IPS-20b (cell line): ENCODE data around the gene CD1C.
"Not testable (repeated sequence)": the region's sequence is repeated elsewhere in the genome, so short reads cannot be mapped to it uniquely, and the experiment has no call there.

Source experiments
- H3K27ac ChIP-seq: one replicate; pipeline ENCODE4 v1.5.1; 2013; ENCODE audit warnings: low read length
- H3K27me3 ChIP-seq: 2 replicates; pipeline ENCODE4 v1.6.1; 2013; ENCODE audit warnings: mild to moderate bottlenecking, low read length, inconsistent platforms; ENCODE audit not compliant: insufficient read depth
- H3K36me3 ChIP-seq: 2 replicates; pipeline ENCODE4 v1.6.1; 2013; ENCODE audit warnings: low read depth, mild to moderate bottlenecking, inconsistent platforms, low read length, moderate library complexity; ENCODE audit not compliant: insufficient read depth
- H3K4me1 ChIP-seq: 2 replicates; pipeline ENCODE4 v1.6.1; 2013; ENCODE audit warnings: mild to moderate bottlenecking, control low read depth, inconsistent platforms, low read length, moderate library complexity; ENCODE audit not compliant: insufficient read depth
- H3K4me3 ChIP-seq: 2 replicates; pipeline ENCODE4 v1.5.1; 2013; ENCODE audit warnings: mild to moderate bottlenecking, low read length, inconsistent platforms
- H3K9ac ChIP-seq: 2 replicates; pipeline ENCODE4 v1.6.1; 2013; ENCODE audit warnings: low read depth, mild to moderate bottlenecking, inconsistent platforms, low read length, moderate library complexity
- H3K9me3 ChIP-seq: 2 replicates; pipeline ENCODE4 v1.6.1; 2013; ENCODE audit warnings: mild to moderate bottlenecking, low read depth, low read length, inconsistent platforms; ENCODE audit not compliant: insufficient read depth

CD1C gene

DNA sequence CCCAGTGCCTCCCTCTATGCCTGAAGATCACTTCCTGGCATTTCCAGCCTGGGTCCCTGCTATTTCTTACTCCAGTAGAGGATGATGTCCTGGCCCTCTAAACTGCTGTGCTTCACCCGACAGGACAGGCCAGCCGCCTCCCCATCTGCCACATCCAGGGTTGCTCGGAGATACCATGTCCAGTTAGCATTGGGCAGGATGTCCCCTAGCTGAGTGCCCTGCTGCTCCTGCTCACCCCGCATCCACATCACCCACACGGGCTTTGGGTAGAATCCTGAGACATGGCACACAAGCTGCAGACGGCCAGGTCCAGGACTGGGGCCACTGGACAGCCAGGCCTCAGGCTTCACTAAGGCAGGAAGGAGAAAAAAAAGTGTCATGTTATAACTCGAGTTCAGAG, 39.6 kb downstream of the CD1C start:
- Histone ChIP-seq H3K27ac (no peak overlapping the region), H3K4me3 (no peak overlapping the region), H3K27me3 (no peaks in the 10 kb centered on the region), H3K9ac (no peak overlapping the region), H3K36me3 (no peaks in the 10 kb centered on the region), H3K9me3 (no peaks in the 10 kb centered on the region), H3K4me1 (no peaks in the 10 kb centered on the region)

DNA sequence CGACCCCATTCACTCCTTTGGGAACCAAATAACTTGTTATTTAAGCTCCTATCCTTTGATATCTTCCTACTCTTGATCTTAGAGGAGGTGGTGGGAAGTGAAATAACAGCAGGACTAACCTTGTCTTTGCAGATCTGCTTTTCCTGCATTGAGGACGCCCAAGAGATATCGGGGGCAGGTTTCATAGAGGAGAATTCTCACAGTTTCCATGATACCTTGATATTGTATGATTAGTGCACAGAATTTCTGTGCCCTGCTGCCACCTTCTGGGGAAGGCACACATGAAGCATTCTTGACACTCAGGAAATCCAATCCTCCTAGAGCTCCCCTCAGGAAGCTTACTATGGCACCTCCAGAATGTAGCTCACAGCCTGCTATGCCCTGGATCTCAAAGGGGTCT, 40.0 kb downstream of the CD1C start:
- H3K36me3 ChIP-seq: no peaks in the 10 kb centered on the region
- no peaks in the 10 kb centered on the region for H3K27me3 ChIP-seq
- no peak overlapping the region for H3K4me3 ChIP-seq
- no peaks in the 10 kb centered on the region for H3K9me3 ChIP-seq
- no peak overlapping the region for H3K9ac ChIP-seq
- no peaks in the 10 kb centered on the region for H3K4me1 ChIP-seq
- no peak overlapping the region for H3K27ac ChIP-seq

DNA sequence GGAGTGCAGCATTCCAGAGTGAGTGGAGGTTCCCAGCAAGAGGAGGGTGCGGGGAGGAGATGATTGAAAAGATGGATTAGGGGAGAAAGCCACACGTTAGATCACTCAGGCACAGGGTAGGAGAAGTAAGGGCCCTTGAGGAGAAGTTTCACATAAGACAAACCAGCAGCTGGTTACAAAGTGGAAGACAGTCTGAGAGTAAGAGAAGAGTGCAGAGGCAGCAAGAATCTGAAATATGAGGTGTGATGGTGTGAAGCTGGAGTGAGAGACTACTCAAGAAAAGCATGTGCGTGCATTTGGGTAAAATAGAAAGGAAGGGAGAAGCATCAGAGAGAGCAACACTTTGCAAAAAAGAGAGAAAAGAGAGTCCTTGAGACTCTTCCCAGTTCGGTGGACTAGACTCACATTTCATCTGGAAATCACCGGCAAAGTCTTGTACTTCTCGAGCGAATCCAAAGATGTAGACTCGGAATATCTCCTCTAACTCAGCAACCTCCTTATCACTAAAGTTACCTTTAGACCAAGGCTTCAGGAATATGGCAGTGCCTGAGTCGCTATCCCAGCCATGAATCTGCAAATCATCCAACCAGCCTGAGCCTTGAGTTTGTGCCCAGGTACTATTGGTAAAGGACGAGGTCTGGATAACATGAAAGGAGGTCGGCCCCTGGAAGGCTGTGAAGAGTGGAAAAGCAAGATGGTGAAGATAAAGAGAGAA, 40.8 kb downstream of the CD1C start:
- H3K4me3 ChIP-seq: no peak overlapping the region
- no peaks in the 10 kb centered on the region for H3K36me3 ChIP-seq
- no peak overlapping the region for H3K27ac ChIP-seq
- H3K9me3 ChIP-seq: no peaks in the 10 kb centered on the region
- H3K9ac ChIP-seq: no peak overlapping the region
- no peaks in the 10 kb centered on the region for H3K27me3 ChIP-seq
- H3K4me1 ChIP-seq: no peaks in the 10 kb centered on the region

DNA sequence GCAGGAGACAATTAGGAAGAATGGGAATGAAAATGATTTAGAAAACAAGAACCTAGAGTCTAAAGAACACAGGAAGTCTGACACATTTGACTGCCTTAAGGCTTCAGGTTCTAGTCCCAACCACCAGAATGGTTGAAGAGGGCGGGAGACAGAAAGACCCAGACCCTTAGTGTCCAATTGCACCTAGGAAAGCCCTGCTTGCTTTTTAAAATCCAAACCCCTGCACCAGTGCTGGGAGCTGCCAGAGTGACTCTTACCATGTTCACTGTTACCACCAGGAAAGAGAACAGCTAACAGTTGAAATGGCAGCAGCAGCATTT, 41.3 kb downstream of the CD1C start:
- H3K27me3 ChIP-seq: no peaks in the 10 kb centered on the region
- no peak overlapping the region for H3K9ac ChIP-seq
- H3K27ac ChIP-seq: no peak overlapping the region
- H3K36me3 ChIP-seq: no peaks in the 10 kb centered on the region
- H3K9me3 ChIP-seq: no peaks in the 10 kb centered on the region
- no peaks in the 10 kb centered on the region for H3K4me1 ChIP-seq
- no peak overlapping the region for H3K4me3 ChIP-seq

DNA sequence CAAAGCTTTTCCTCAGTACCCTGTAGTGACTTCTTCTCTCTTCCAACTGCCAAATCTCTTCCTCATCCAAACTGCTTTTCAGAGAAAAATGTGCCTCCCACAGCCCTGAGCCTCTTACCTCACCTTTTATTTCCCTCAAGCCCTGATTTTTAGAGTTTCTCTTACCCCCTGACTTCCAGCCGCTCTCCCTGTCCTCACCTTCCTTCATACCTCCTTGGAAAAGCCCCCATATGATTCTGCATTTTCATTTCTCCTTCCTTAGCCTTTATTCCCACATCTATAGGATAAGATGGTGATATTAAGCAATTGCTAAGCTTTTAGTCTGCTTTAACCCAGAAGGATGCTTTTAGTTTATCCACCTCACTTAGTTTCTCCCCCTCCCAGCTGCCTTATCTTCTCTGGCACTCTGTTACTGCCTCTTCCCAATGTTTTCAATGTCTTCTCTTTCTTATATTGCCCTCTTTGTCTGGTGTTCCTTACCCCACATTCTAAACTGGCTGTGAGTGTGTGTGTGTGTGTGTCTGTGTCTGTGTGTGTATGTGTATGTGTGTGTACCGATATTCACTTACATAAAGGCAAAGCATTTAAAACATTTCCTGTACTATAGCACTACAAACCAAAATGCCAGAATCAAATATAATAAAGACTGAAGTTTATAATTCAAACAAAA, 41.9 kb downstream of the CD1C start, which contains the start of gene CD1B:
Gene CD1B (minus strand): TSS at position 51 of the 670 bp plus-strand sequence. CDS start 108 bp downstream, outside the sequence.
- Histone ChIP-seq H3K27ac (no peak within 1 kb of the TSS), H3K27me3 (no peaks in the 10 kb centered on the region), H3K9ac (no peak within 1 kb of the TSS), H3K9me3 (no peaks in the 10 kb centered on the region), H3K36me3 (no peaks in the 10 kb centered on the region), H3K4me3 (no peak within 1 kb of the TSS), H3K4me1 (no peaks in the 10 kb centered on the region)

DNA sequence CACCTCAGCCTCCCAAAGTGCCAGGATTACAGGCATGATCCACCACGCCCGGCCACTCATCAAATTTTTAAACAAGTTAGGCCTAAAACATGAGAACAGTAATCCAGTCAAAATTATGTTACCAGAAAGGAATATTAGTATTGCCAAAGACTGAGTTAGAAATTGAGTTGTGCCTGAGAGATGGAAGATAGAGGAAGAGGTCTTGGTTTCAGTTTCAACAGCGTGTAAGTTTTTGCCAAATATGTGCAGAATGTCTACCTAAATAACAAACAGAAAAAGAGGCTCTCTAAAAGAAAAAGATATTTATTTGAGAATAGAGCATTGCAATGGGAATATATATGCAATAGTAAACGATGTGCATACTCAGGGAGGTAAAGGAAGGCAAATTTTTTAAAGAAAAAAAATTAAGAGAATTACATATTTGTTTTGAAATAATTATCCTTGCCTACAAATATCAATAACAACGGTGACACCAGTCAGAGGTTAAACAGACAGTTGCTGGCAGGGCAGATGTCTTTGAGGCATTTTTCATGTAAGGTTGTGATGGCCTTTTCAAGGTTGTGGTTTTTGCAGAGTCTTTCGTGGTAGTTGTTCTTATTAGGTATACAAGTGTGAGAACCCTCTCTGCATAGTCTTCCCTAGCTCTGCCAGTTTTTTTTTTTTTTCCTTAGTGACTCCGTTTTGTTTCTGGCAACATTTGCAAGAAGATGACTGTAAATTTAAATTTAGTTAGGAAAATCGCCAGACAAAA, 43.9 kb downstream of the CD1C start:
- H3K4me3 ChIP-seq: no peak overlapping the region
- no peaks in the 10 kb centered on the region for H3K4me1 ChIP-seq
- no peaks in the 10 kb centered on the region for H3K27me3 ChIP-seq
- H3K27ac ChIP-seq: no peak overlapping the region
- no peaks in the 10 kb centered on the region for H3K9me3 ChIP-seq
- no peaks in the 10 kb centered on the region for H3K36me3 ChIP-seq
- no peak overlapping the region for H3K9ac ChIP-seq

DNA sequence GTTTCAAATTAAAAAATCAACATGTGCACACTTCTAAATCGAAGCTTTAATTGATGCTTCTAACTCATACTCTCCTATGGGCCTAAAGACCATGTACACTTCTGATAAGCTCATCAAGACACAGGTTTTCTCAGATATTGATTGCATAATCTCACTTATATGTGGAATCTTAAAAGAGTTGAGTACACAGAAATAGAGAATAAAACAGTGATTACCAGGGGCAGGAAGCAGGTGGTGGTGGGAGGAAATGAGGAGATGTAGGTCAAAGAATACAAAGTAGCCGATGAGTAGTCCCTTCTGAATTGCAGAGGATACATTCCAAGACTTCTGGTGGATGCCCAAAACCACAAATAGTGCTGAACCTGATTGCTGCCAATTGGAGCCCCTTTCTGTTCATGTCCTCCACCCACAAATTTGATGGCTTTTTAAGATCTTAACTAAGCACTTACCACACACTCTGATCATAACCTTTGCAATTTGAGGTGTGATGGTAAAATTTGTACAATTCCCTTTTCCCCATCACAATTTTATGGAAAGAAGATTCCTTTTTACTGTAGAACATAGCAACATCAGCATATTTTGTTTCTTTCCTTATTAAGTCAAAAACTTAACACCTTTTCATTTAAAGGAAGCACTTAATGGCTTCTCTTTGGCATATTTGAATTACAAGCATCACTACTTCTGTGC, 44.9 kb downstream of the CD1C start:
- no peak overlapping the region for H3K4me3 ChIP-seq
- H3K4me1 ChIP-seq: no peaks in the 10 kb centered on the region
- no peak overlapping the region for H3K9ac ChIP-seq
- H3K27ac ChIP-seq: no peak overlapping the region
- no peaks in the 10 kb centered on the region for H3K9me3 ChIP-seq
- H3K36me3 ChIP-seq: no peaks in the 10 kb centered on the region
- H3K27me3 ChIP-seq: no peaks in the 10 kb centered on the region

DNA sequence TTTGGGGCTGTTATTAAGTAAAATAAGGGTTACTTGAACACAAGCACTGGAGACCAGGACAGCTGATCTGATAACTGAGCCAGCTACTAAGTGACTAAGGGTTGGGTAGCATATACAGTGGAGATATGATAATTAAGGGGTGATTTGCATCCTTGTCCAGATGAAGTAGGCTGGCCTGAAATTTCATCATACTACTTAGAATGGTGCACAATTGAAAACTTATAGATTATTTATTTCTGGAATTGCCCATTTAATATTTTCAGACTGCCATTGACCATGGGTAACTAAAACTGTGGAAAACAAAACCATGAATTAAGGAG, 45.5 kb downstream of the CD1C start:
- H3K4me3 ChIP-seq: no peak overlapping the region
- no peaks in the 10 kb centered on the region for H3K9me3 ChIP-seq
- H3K9ac ChIP-seq: no peak overlapping the region
- no peak overlapping the region for H3K27ac ChIP-seq
- no peaks in the 10 kb centered on the region for H3K27me3 ChIP-seq
- no peaks in the 10 kb centered on the region for H3K4me1 ChIP-seq
- no peaks in the 10 kb centered on the region for H3K36me3 ChIP-seq

DNA sequence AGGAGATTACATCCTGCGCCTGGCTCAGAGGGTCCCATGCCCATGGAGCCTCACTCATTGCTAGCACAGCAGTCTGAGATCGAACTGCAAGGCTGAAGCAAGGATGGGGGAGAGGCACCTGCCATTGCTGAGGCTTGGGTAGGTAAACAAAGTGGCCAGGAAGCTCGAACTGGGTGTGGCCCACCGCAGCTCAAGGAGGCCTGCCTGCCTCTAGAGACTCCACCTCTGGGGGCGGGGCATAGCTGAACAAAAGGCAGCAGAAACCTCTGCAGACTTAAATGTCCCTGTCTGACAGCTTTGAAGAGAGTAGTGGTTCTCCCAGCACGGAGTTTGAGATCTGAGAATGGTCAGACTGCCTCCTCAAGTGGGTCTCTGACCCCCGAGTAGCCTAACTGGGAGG, 46.7 kb downstream of the CD1C start:
- not testable (repeated sequence) for H3K36me3 ChIP-seq, H3K9me3 ChIP-seq, H3K4me1 ChIP-seq, H3K9ac ChIP-seq, H3K4me3 ChIP-seq, H3K27me3 ChIP-seq, H3K27ac ChIP-seq
